Tongue (tissue), 2 donors: Measurements from ENCODE around the gene CCNB1IP1. TPM values are rescaled to one million over a fixed set of nuclear protein-coding genes. Genes with fewer than 3 reads are reported as not detected.
"Not testable (repeated sequence)": the region's sequence is repeated elsewhere in the genome, so short reads cannot be mapped to it uniquely, and the experiment has no call there.

ENCODE experiments used
- DNase-seq: peaks from one replicate; pipeline ENCODE4 v3.0.0-alpha.2; 2015
- total RNA-seq: library from RNA; depleted of rRNA; stranded (reverse); fragments of >200 nt; gene quantifications from one replicate; pipeline ENCODE4 v1.2.3, GENCODE V29; 2014

CCNB1IP1 gene
- total RNA-seq, 1 donor from 2014 or later, result 72.5 TPM

GRCh38 chr14:20332431-20332787, 670 bp downstream of the CCNB1IP1 start:
- peak; percentile 29 for DNase-seq

GRCh38 chr14:20331053-20331613, 1.9 kb downstream of the CCNB1IP1 start:
- DNase-seq, result no peak

DNA sequence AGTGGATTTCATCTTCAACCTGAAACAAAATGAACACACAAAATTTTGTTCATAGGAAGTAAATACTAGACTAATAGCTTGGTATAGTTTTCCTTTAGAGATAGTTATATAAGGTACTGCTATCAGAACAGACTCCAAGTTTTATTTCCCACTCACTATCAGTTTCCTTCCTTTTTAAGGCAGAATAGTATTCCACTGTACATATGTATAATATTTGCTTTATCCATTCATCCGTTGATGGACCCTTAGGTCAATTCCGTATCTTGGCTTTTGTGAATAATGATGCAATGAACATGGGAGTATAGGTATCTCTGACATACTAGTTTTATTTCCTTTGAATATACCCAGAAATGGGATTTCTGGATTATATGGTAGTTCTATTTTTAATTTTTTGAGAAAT, 3.7 kb downstream of the CCNB1IP1 start:
- DNase-seq, result no peak

DNA sequence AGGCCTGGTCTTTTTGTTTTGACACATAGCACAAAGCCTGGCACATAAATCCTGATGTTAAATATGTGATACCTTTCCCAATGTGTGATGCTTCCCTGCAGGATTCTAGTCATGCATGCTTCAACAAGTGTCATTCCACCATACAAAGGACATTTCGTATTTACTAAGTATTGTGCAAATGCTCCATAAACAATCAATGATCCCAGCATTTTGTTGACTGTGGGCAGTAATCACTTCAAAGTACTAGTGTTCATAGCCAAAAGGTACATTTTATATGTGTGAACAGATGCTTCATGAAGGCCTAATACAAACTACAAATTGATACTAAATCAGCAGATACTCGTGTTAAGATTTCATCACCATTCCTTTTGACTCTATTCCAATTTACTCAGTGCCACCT, 4.4 kb downstream of the CCNB1IP1 start:
- no peak for DNase-seq

GRCh38 chr14:20327005-20327869, 5.8 kb downstream of the CCNB1IP1 start:
- DNase-seq, result peak; percentile 82

DNA sequence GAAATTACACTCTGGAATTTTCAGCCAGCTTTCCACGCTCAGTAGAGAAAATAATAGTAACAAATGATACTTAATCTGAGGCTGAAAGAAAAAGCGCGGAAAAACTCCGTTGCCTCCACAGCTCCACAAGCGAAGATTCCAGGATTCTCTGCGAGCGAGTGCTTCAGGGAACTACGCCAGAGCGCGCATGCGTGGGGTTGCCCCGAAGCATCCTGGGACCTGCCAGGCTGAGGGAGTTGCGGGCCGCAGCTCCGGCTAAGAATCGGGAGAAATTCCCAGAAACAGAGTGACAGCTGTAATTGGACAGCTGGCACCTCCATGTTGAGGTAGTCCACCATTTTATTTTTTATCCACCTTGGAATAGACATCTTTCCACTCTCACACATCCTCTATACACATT, 15.4 kb downstream of the CCNB1IP1 start:
- DNase-seq, result no peak

GRCh38 chr14:20314026-20314425, 19.1 kb downstream of the CCNB1IP1 start:
- DNase-seq, result no peak

DNA sequence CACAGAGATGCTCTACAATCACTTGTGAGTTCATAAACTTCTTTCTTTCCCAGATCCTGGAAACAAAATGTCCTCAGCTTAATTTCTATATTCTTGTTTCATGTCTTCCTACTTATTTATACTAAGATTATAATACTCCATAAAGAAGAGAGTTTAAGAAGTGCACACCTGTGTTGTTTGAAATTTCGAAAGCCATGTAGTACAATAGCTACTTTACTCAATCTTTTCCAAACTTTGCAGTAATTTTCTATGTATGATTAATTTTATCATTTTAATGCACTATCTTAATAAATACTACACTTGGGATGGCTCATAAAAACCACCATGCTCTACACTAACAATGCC, 27.0 kb downstream of the CCNB1IP1 start:
- DNase-seq, result no peak

GRCh38 chr14:20305265-20306078, 27.6 kb downstream of the CCNB1IP1 start, which contains the start of gene TTC5:
Gene TTC5 (minus strand): TSS chr14:20305951. CDS start chr14:20305937, 14 bp downstream.
- peak; percentile 95 for DNase-seq

- no peak for DNase-seq
Observed at GRCh38 chr14:20302042-20302755, 30.9 kb downstream of the CCNB1IP1 start.

DNA sequence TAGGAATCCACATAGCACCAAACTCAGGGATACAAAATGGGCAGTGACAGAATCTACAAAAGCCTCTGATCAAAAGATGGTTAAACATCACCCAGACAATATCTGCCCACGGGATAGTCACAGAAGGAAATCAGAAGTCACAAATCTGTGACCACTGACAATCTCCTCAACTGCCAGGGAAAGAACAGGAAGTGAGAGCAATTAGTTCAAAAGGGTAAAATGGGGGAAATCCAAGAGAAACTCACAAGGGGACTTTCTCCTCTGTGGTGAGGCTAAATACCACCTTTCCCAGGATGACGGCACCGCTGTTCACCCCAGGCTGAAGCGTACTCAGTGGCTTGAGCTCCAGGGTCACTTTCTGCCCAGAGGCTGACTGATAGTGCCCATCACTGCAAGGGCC, 38.0 kb downstream of the CCNB1IP1 start:
- DNase-seq, result no peak

DNA sequence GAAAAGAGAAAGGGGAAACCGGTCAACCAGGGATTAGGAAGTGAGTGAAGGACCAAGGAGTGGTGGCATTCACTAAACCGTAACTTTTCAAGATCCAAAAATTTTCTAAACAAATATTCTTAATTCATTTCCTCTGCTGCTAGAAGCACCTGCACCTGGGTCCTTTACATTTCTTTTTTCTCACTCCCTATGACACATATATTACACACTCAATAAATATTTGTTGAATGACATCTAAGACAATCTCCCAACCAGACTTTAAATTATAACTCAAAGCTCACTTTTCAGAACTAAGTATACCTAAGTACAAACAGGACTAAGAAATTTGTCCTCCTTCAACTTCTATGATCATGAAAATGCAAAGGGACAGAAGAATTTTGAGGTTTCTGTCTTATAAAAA, 38.4 kb downstream of the CCNB1IP1 start:
- DNase-seq, result no peak

- not testable (repeated sequence) for DNase-seq
Observed at GRCh38 chr14:20281998-20282397, 51.1 kb downstream of the CCNB1IP1 start.

- DNase-seq, result not testable (repeated sequence)
Observed at GRCh38 chr14:20280265-20280664, 52.8 kb downstream of the CCNB1IP1 start.

DNA sequence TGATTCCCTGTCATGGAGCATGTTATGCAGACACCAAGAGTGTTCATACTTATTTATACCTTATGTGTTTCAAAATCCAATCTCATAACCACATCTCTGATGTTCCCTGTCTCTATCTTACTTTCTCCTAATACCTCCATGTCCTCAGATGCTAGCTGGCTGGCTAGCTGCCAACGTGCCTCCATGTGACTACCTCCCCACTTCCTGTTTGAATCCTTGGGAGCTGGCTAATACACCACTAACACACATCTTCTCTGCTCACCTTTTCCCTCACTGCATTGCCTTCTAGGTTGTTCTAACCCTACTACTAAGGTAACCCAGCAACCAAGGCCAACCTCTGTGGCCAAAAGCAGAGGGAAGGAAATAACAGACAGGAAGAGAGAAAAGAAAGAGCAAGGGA, 54.7 kb downstream of the CCNB1IP1 start:
- DNase-seq, result peak; percentile 2

DNA sequence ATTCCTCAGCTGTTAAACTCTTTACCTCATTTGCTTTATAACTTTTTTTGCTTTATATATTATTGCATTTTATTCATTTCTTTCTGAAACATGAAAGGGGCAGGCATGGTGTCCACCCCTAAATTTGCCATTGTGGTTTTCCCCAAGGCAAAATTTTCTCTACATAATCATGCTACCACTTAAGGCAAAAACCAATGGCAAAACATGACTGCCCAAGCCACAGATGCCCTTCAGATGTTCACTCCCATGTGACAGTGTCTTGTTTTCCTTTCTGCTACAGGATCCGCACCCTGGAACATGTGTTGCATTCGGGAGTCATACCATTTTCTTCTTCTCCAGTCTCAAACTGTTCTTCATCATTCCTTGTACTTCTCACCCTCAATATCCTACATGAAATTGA, 55.7 kb downstream of the CCNB1IP1 start:
- DNase-seq, result no peak

GRCh38 chr14:20274062-20274461, 59.0 kb downstream of the CCNB1IP1 start:
- no peak for DNase-seq

GRCh38 chr14:20264361-20264760, 68.7 kb downstream of the CCNB1IP1 start:
- DNase-seq, result not testable (repeated sequence)

GRCh38 chr14:20262642-20263128, 70.4 kb downstream of the CCNB1IP1 start:
- DNase-seq, result no peak
